GM12892 (cell line): ENCODE results near the gene TM2D1.

ENCODE experiments used
- POLR2A ChIP-seq: IDR thresholded peaks from 2 replicates; pipeline ENCODE4 v1.6.1; 2011; ENCODE audit warnings: low read depth, low read length, control low read depth
- POLR2AphosphoS5 ChIP-seq: IDR thresholded peaks from 2 replicates; pipeline ENCODE4 v1.6.1; 2011; ENCODE audit warnings: low read depth, low read length, control low read depth

GRCh38 chr1:61648983-61649742 lies 75.8 kb downstream of the TM2D1 start:
- TF ChIP-seq POLR2AphosphoS5 (no peak), POLR2A (no peak)
